ENCODE measurements around the gene TMEM219. TPM values are rescaled to one million over a fixed set of nuclear protein-coding genes. Genes with fewer than 3 reads are reported as not detected.

Gene TMEM219
- total and polyA plus RNA-seq, 9 of the 15 experiments (the other 6 are each of a cell fraction or from before 2014, with no cell fraction given): 35.3 to 62.8 (median 55.5) TPM

GRCh38 chr16:29973384-29974246 lies 11.7 kb downstream of the TMEM219 start, which contains the start of gene TAOK2 (continued):
- TF ChIP-seq ETS2 (tag; IDR thresholded peaks at IDR 0.05; ENCODE audit: borderline replicate concordance, poor library complexity, severe bottlenecking) (no peak), CREM (IDR thresholded peaks at IDR 0.05; ENCODE audit: low read depth) (peak; percentile 48), ZNF274 (IDR thresholded peaks at IDR 0.05; ENCODE audit: borderline replicate concordance, low read depth, low read length) (no peak), PYGO2 (tag; IDR thresholded peaks at IDR 0.05) (no peak), ZC3H8 (IDR thresholded peaks at IDR 0.05) (no peak), CBX2 (IDR thresholded peaks at IDR 0.05; ENCODE audit: insufficient read depth, low read length, poor library complexity, severe bottlenecking) (no peak), ZNF224 (CRISPR knock-in tag; IDR thresholded peaks at IDR 0.05) (no peak), KLF10 (CRISPR knock-in tag; IDR thresholded peaks at IDR 0.05) (no peak), TOE1 (IDR thresholded peaks at IDR 0.05; ENCODE audit: borderline replicate concordance) (peak; percentile 34; the same call in 1 of the 2 replicates), TOE1 (CRISPR knock-in tag; IDR thresholded peaks at IDR 0.05; ENCODE audit: borderline replicate concordance, low read depth) (no peak), ZNF76 (CRISPR knock-in tag; IDR thresholded peaks at IDR 0.05; ENCODE audit: borderline replicate concordance) (no peak), NFRKB (IDR thresholded peaks at IDR 0.05; ENCODE audit: low read depth) (peak; percentile 52; the same call in 1 of the 2 replicates), TCFL5 (CRISPR knock-in tag; conservative IDR thresholded peaks at IDR 0.05) (no peak), ZSCAN29 (IDR thresholded peaks at IDR 0.05) (no peak), ZNF639 (CRISPR knock-in tag; conservative IDR thresholded peaks at IDR 0.05 in 1 of 2, IDR thresholded peaks at IDR 0.05 in 1 of 2) (peak in 1 of 2 experiments; percentile 93; a peak in 2 of 4 replicates), RBM14 (IDR thresholded peaks at IDR 0.05; ENCODE audit: borderline replicate concordance, insufficient read depth, low read depth, low read length) (no peak), ZNF174 (CRISPR knock-in tag; IDR thresholded peaks at IDR 0.05) (no peak), PPARD (CRISPR knock-in tag; IDR thresholded peaks at IDR 0.05) (no peak), CREB1 (IDR thresholded peaks at IDR 0.05) (no peak), CREB1 (CRISPR knock-in tag; IDR thresholded peaks at IDR 0.05) (0 out of 2 replicates have a peak, but pooled peaks have one; percentile 43)
- TF ChIP-seq, protein P1, sequence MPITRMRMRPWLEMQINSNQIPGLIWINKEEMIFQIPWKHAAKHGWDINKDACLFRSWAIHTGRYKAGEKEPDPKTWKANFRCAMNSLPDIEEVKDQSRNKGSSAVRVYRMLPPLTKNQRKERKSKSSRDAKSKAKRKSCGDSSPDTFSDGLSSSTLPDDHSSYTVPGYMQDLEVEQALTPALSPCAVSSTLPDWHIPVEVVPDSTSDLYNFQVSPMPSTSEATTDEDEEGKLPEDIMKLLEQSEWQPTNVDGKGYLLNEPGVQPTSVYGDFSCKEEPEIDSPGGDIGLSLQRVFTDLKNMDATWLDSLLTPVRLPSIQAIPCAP (CRISPR knock-in tag; IDR thresholded peaks at IDR 0.05; ENCODE audit: borderline replicate concordance): no peak
